GM12878 (cell line): Measurements from ENCODE around the gene PLET1. TPM values are rescaled to one million over a fixed set of nuclear protein-coding genes. Genes with fewer than 3 reads are reported as not detected.

Experiments used
- ATAC-seq: fragments of 200-7000 bp; cut with Tn5 transposase; 3 replicates; pipeline ENCODE4 v1.9.1; 2020; ENCODE audit warnings: mild to moderate bottlenecking, moderate library complexity
- BruUV-seq: library from RNA; stranded (reverse); fragments of 400-500 nt; replicated peaks from 2 replicates; lab custom pipeline; 2021; lab: Mats Ljungman, UMichigan
- CTCF ChIA-PET: fragments of 300-600 bp; sonication (Branson Sonifier 250); formaldehyde crosslinking; extraction: SDS; loops from one replicate; lab custom pipeline; 2021; ENCODE audit warnings: inconsistent platforms; lab: Yijun Ruan, JAX
- POLR2A ChIA-PET: fragments of 350-600 bp; formaldehyde crosslinking; extraction: SDS; loops from one replicate; lab custom pipeline; 2021; ENCODE audit warnings: inconsistent platforms; lab: Charles Lee
- RAD21 ChIA-PET: fragments of 300-600 bp; sonication (Branson Sonifier 250); formaldehyde crosslinking; loops from one replicate; lab custom pipeline; 2023; ENCODE audit warnings: antibody characterized with exemption; ENCODE audit not compliant: unreplicated experiment; lab: Charles Lee
- SMC1A ChIA-PET: fragments of 300-600 bp; sonication (Branson Sonifier 250); formaldehyde crosslinking; loops from one replicate; lab custom pipeline; 2023; ENCODE audit not compliant: unreplicated experiment, uncharacterized antibody; lab: Charles Lee
- DNase-seq: peaks from one replicate; pipeline ENCODE4 v3.0.0-alpha.2; 2011; ENCODE audit warnings: low read depth, low spot score
- FAIRE-seq: peaks from 3 replicates; lab custom pipeline; 2011; peaks lifted over from hg19 to GRCh38; lab: Jason Lieb, UNC
- H2AFZ ChIP-seq: 2 replicates; pipeline ENCODE4 v1.6.0; 2011; ENCODE audit warnings: low read depth, low read length, control low read depth; ENCODE audit not compliant: control insufficient read depth
- H3K27ac ChIP-seq: 2 replicates; pipeline ENCODE4 v1.5.1; 2011; ENCODE audit warnings: control low read depth; ENCODE audit not compliant: control insufficient read depth, insufficient read depth
- H3K27me3 ChIP-seq, 2 experiments: replicated peaks in 1 of 2; 2 replicates each; pipeline versions ENCODE4 v1.6.0 to v1.6.1; 2011; ENCODE audit warnings: low read length in 1 of 2; ENCODE audit not compliant: control insufficient read depth in 2 of 2, insufficient read depth in 2 of 2
- H3K36me3 ChIP-seq, 2 experiments: 2 replicates each; pipeline ENCODE4 v1.5.1; 2011; ENCODE audit warnings: low read length in 1 of 2; ENCODE audit not compliant: control insufficient read depth in 2 of 2, insufficient read depth in 2 of 2
- H3K4me1 ChIP-seq: 2 replicates; pipeline ENCODE4 v1.6.1; 2011; ENCODE audit warnings: mild to moderate bottlenecking, low read length, moderate library complexity, mixed read lengths; ENCODE audit not compliant: control insufficient read depth, insufficient read depth
- H3K4me2 ChIP-seq: 2 replicates; pipeline ENCODE4 v1.6.0; 2011; ENCODE audit warnings: control low read depth; ENCODE audit not compliant: control insufficient read depth, insufficient read depth
- H3K4me3 ChIP-seq: fragments of 200-600 bp; sonication (generic); 2 replicates; pipeline ENCODE4 v1.5.1; 2016
- H3K79me2 ChIP-seq: 2 replicates; pipeline ENCODE4 v1.6.0; 2011; ENCODE audit warnings: low read length; ENCODE audit not compliant: control insufficient read depth, insufficient read depth
- H3K9ac ChIP-seq: 2 replicates; pipeline ENCODE4 v1.8.0; 2011; ENCODE audit warnings: low read length, control low read depth, mixed read lengths; ENCODE audit not compliant: control insufficient read depth, insufficient read depth
- H3K9me3 ChIP-seq: replicated peaks from 3 replicates; pipeline ENCODE4 v1.5.1; 2011; ENCODE audit warnings: mild to moderate bottlenecking, low read length; ENCODE audit not compliant: control insufficient read depth, insufficient read depth
- H4K20me1 ChIP-seq: 2 replicates; pipeline ENCODE4 v1.6.0; 2011; ENCODE audit not compliant: control insufficient read depth, insufficient read depth
- ETV6 ChIP-seq, 2 experiments: fragments of 450-650 bp in 1 of 2; IDR thresholded peaks in 1 of 2; conservative IDR thresholded peaks in 1 of 2; 2 replicates each; pipeline ENCODE4 v1.6.1; 2014; ENCODE audit warnings: antibody characterized with exemption in 1 of 2, borderline replicate concordance in 1 of 2, low read depth in 1 of 2, mild to moderate bottlenecking in 1 of 2, moderate library complexity in 1 of 2
- HSF1 ChIP-seq: fragments of 150-350 bp; IDR thresholded peaks from 2 replicates; pipeline ENCODE4 v1.6.1; 2014; ENCODE audit warnings: mild to moderate bottlenecking, low read depth, low read length
- MEF2A ChIP-seq: IDR thresholded peaks from 2 replicates; pipeline ENCODE4 v1.6.1; 2011; ENCODE audit warnings: low read depth, mild to moderate bottlenecking, low read length, moderate library complexity; ENCODE audit not compliant: insufficient read depth
- MEF2B ChIP-seq: fragments of 450-650 bp; IDR thresholded peaks from 2 replicates; pipeline ENCODE4 v1.6.1; 2018; ENCODE audit warnings: mild to moderate bottlenecking, moderate library complexity; ENCODE audit not compliant: partially characterized antibody, poor library complexity, severe bottlenecking
- MTA3 ChIP-seq: IDR thresholded peaks from 2 replicates; pipeline ENCODE4 v1.6.1; 2012; ENCODE audit warnings: low read length, inconsistent platforms, borderline replicate concordance
- PAX8 ChIP-seq: fragments of 450-650 bp; IDR thresholded peaks from 2 replicates; pipeline ENCODE4 v1.6.1; 2017; ENCODE audit warnings: mild to moderate bottlenecking, moderate library complexity
- POLR2A ChIP-seq: IDR thresholded peaks from 2 replicates; pipeline ENCODE4 v1.6.1; 2011; ENCODE audit warnings: low read depth, mild to moderate bottlenecking, low read length
- POU2F2 ChIP-seq: IDR thresholded peaks from 3 replicates; pipeline ENCODE4 v1.6.1; 2011; ENCODE audit warnings: low read depth, mild to moderate bottlenecking, low read length, borderline replicate concordance
- RBBP5 ChIP-seq: fragments of 200-600 bp; sonication (generic); conservative IDR thresholded peaks from 2 replicates; pipeline ENCODE4 v1.6.1; 2016
- RCOR1 ChIP-seq: conservative IDR thresholded peaks from 2 replicates; pipeline ENCODE4 v1.6.1; 2012; ENCODE audit warnings: low read depth, low read length, improper control_type of control experiment
- ZSCAN29 ChIP-seq: fragments of 450-650 bp; IDR thresholded peaks from 2 replicates; pipeline ENCODE4 v1.6.1; 2017; ENCODE audit warnings: mild to moderate bottlenecking, moderate library complexity
- WGBS: methylation state at CpG from one replicate; pipeline ENCODE4 v1.1.6; 2016; ENCODE audit warnings: low lambda C conversion rate; ENCODE audit not compliant: insufficient replicate concordance, insufficient coverage; ENCODE audit errors: missing lambda C conversion rate; 5-methylcytosine and 5-hydroxymethylcytosine counted together
- in situ Hi-C: fragments of 300-500 bp; cut with MboI; formaldehyde crosslinking; loops from 9 replicates; pipeline ENCODE4 v1.14.3; 2018; ENCODE audit warnings: mixed read lengths
- intact Hi-C: fragments of 100-400 bp; cut with micrococcal nuclease; formaldehyde crosslinking; loops from one replicate; pipeline ENCODE4 v1.14.2; 2022; ENCODE audit not compliant: unreplicated experiment
- polyA plus RNA-seq, 11 experiments: library from polyadenylated mRNA; depleted of rRNA in 4 of 11; unstranded in 6 of 11; stranded (reverse) in 5 of 11; fragments of >200 nt; fragmentation: Nextera tagmentation in 4 of 11; fragmentation: Illumina TruSeq in 1 of 11; extraction: Ambion mirVana in 4 of 11; extraction: Trizol in 1 of 11; gene quantifications; 1 replicate in 1 of 11; 2 replicates in 10 of 11; pipeline versions ENCODE4 v1.2.1 to v1.2.3, GENCODE V29; 2011 to 2016; ENCODE audit warnings: inconsistent platforms in 2 of 11, missing spikeins in 2 of 11, low read depth in 1 of 11
- total RNA-seq, 4 experiments: library from RNA; depleted of rRNA in 3 of 4; stranded (reverse); fragments of >200 nt in 3 of 4; fragmentation: Illumina TruSeq in 1 of 4; extraction: Trizol in 1 of 4; gene quantifications; 2 replicates each; pipeline versions ENCODE4 v1.2.1 to v1.2.3, GENCODE V29; 2013 to 2021
- TF ChIP-seq, protein P1 (sequence below): IDR thresholded peaks from 2 replicates; pipeline ENCODE4 v1.6.1; 2012; ENCODE audit warnings: low read depth, low read length, improper control_type of control experiment
- TF ChIP-seq, protein P2 (sequence below): IDR thresholded peaks from 2 replicates; pipeline ENCODE4 v1.6.1; 2012; ENCODE audit warnings: mild to moderate bottlenecking, low read depth, low read length

Gene PLET1
- total and polyA plus RNA-seq, 10 of the 15 experiments (the other 5 are each of a cell fraction or from before 2014, with no cell fraction given), result not detected

- no peak for FAIRE-seq
Measured at GRCh38 chr11:112278803-112279202, 18.1 kb upstream of the PLET1 start.

More at GRCh38 chr11:112278803-112279202, 18.1 kb upstream of the PLET1 start:
- POLR2A ChIA-PET, result interaction anchor here (0.7 kb wide), 2 partner anchors 200 to 268 kb away, joined by 4 to 9 read pairs; no protein-coding TSS in a partner anchor
- DNase-seq (no peak), ATAC-seq (no peak)
- BruUV-seq, result no TSS peak
- H3K27ac ChIP-seq, result no peak overlapping the region
- in situ Hi-C loops (loop anchor here (5.0 to 10.0 kb wide), 2 partner anchors 57 to 344 kb away; partner anchors contain the start of gene DIXDC1), intact Hi-C loops (no loop called here)
- SMC1A ChIA-PET, result interaction anchor here (0.6 to 8.4 kb wide), 9 partner anchors 13 to 191 kb away, joined by 3 to 161 read pairs (median 4); partner anchors contain the start of gene PTS
- no peak overlapping the region for H3K4me3 ChIP-seq
- H3K4me1 ChIP-seq, result no peaks in the 10 kb centered on the region
- H4K20me1 ChIP-seq, result no peaks in the 10 kb centered on the region
- H3K9me3 ChIP-seq, result no peaks in the 10 kb centered on the region
- H3K4me2 ChIP-seq, result no peak overlapping the region
- TF ChIP-seq PAX8 (no peak), ETV6 (conservative IDR thresholded peaks at IDR 0.05 in 1 of 2, IDR thresholded peaks at IDR 0.05 in 1 of 2; ENCODE audit: borderline replicate concordance in 1 of 2, low read depth in 1 of 2) (no peak), MEF2A (no peak), POU2F2 (no peak), POLR2A (no peak), RCOR1 (no peak), MTA3 (no peak), HSF1 (no peak), ZSCAN29 (no peak), RBBP5 (no peak), MEF2B (no peak)
- TF ChIP-seq, protein P1, sequence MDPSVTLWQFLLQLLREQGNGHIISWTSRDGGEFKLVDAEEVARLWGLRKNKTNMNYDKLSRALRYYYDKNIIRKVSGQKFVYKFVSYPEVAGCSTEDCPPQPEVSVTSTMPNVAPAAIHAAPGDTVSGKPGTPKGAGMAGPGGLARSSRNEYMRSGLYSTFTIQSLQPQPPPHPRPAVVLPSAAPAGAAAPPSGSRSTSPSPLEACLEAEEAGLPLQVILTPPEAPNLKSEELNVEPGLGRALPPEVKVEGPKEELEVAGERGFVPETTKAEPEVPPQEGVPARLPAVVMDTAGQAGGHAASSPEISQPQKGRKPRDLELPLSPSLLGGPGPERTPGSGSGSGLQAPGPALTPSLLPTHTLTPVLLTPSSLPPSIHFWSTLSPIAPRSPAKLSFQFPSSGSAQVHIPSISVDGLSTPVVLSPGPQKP, result no peak
- TF ChIP-seq, protein P2, sequence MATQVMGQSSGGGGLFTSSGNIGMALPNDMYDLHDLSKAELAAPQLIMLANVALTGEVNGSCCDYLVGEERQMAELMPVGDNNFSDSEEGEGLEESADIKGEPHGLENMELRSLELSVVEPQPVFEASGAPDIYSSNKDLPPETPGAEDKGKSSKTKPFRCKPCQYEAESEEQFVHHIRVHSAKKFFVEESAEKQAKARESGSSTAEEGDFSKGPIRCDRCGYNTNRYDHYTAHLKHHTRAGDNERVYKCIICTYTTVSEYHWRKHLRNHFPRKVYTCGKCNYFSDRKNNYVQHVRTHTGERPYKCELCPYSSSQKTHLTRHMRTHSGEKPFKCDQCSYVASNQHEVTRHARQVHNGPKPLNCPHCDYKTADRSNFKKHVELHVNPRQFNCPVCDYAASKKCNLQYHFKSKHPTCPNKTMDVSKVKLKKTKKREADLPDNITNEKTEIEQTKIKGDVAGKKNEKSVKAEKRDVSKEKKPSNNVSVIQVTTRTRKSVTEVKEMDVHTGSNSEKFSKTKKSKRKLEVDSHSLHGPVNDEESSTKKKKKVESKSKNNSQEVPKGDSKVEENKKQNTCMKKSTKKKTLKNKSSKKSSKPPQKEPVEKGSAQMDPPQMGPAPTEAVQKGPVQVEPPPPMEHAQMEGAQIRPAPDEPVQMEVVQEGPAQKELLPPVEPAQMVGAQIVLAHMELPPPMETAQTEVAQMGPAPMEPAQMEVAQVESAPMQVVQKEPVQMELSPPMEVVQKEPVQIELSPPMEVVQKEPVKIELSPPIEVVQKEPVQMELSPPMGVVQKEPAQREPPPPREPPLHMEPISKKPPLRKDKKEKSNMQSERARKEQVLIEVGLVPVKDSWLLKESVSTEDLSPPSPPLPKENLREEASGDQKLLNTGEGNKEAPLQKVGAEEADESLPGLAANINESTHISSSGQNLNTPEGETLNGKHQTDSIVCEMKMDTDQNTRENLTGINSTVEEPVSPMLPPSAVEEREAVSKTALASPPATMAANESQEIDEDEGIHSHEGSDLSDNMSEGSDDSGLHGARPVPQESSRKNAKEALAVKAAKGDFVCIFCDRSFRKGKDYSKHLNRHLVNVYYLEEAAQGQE, result no peak
- no peaks in the 10 kb centered on the region for H3K27me3 ChIP-seq
- H3K9ac ChIP-seq, result no peak overlapping the region
- CTCF ChIA-PET, result interaction anchor here (0.7 to 9.3 kb wide), 10 partner anchors 7 to 401 kb away, joined by 3 to 314 read pairs (median 10); partner anchors contain the start of genes FDXACB1 and PTS
- H3K79me2 ChIP-seq, result no peaks in the 10 kb centered on the region
- no peaks in the 10 kb centered on the region for H3K36me3 ChIP-seq
- WGBS, result 55% methylated on average over 3 of the region's 3 CpGs
- RAD21 ChIA-PET, result interaction anchor here (0.7 to 3.7 kb wide), 7 partner anchors 16 to 970 kb away, joined by 3 to 62 read pairs (median 14); no protein-coding TSS in a partner anchor
- no peak overlapping the region for H2AFZ ChIP-seq
